ENCODE measurements around the gene STK32A.

- no peak for TF ChIP-seq SUZ12 (IDR thresholded peaks at IDR 0.05; ENCODE audit: extremely low read depth, insufficient read depth, insufficient read length)
- no peak for TF ChIP-seq ZNF274 (IDR thresholded peaks at IDR 0.05; ENCODE audit: low read depth, low read length)
- TF ChIP-seq YY1 (IDR thresholded peaks at IDR 0.05; ENCODE audit: insufficient read depth, insufficient read length): no peak
Observed at GRCh38 chr5:147203213-147203612, 31.6 kb upstream of the STK32A start.
